H7 (cell line): ENCODE measurements around the gene PSME4. TPM values are rescaled to one million over a fixed set of nuclear protein-coding genes. Genes with fewer than 3 reads are reported as not detected.
"Not testable (repeated sequence)": the region's sequence is repeated elsewhere in the genome, so short reads cannot be mapped to it uniquely, and the experiment has no call there.

Experiments
- DNase-seq: peaks from one replicate; pipeline ENCODE4 v3.0.0; 2012
- H3K27me3 ChIP-seq: 2 replicates; pipeline ENCODE4 v1.6.0; 2011; ENCODE audit warnings: mild to moderate bottlenecking, low read length; ENCODE audit not compliant: control insufficient read depth, insufficient read depth
- H3K36me3 ChIP-seq: replicated peaks from 2 replicates; pipeline ENCODE4 v1.5.1; 2011; ENCODE audit warnings: low read length; ENCODE audit not compliant: control insufficient read depth, insufficient read depth
- H3K4me3 ChIP-seq: 2 replicates; pipeline ENCODE4 v1.5.1; 2011; ENCODE audit warnings: low read depth, mild to moderate bottlenecking, control low read depth, low read length, moderate library complexity; ENCODE audit not compliant: insufficient read depth
- total RNA-seq: library from RNA; depleted of rRNA; stranded (reverse); fragments of >200 nt; shearing (Covaris generic); gene quantifications from 2 replicates; pipeline ENCODE4 v1.2.3, GENCODE V29; 2014

PSME4 gene
- total RNA-seq, 1 experiment from 2014 or later = 57.9 TPM

GRCh38 chr2:53989210-53989862 lies 18.5 kb upstream of the PSME4 start:
- Histone ChIP-seq H3K36me3 (no peaks in the 10 kb centered on the region), H3K4me3 (no peak overlapping the region), H3K27me3 (no peaks in the 10 kb centered on the region)
- DNase-seq = no peak

DNA sequence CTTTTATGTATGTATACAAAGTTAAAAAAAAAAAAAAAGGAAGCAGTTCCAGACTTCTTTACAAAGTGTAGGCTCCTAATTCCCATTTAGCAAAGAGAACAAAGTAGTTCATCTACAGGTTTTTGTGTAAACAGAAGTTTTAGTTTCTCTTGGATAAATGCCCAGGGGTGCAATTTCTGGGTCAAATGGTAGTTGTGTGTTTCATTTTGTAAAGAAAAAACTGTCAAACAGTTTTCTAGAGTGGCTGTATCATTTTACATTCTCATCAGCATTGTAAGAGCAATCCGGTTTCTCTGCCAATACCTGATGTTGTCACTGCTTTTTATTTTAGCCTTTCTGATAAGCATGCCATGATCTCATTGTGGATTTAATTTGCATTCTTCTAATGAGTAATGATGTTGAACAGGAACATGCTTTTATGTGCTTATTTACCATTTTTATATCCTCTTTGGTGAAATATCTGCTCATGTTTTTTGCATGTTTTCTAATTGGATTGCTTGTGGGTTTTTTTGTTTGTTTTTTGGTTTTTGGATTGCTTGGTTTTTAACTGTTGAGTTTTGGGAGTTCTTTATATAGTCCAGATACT lies 16.6 kb upstream of the PSME4 start:
- H3K36me3 ChIP-seq = no peaks in the 10 kb centered on the region
- DNase-seq = no peak
- H3K27me3 ChIP-seq = no peaks in the 10 kb centered on the region
- H3K4me3 ChIP-seq = no peak overlapping the region

DNA sequence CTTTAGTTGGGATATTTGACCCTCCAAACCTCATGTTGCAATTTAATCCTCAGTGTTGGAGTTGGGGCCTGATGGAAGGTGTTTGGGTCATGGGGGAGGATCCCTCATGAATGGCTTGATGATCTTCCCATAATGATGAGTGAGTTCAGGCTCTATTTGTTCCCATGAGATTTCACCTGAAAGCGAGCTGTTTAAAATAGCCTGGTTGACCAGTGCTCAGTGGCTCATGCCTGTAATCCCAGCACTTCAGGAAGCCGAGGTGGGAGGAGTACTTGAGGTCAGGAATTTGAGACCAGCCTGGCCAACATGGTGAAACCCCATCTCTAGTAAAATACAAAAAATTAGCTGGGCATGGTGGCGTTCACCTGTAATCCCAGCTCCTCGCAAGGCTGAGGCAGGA lies 14.9 kb upstream of the PSME4 start:
- Histone ChIP-seq H3K4me3 (no peak overlapping the region), H3K27me3 (no peaks in the 10 kb centered on the region), H3K36me3 (no peaks in the 10 kb centered on the region)
- DNase-seq = no peak

- H3K4me3 ChIP-seq = peak overlapping the region; percentile 92
- no peaks in the 10 kb centered on the region for H3K27me3 ChIP-seq
- DNase-seq = peak; percentile 63
- H3K36me3 ChIP-seq = peaks cover 2% of the 10 kb centered on the region; the same call in 1 of the 2 replicates
Measured at GRCh38 chr2:53969968-53970723, 647 bp downstream of the PSME4 start.

GRCh38 chr2:53969285-53969967 lies 1.4 kb downstream of the PSME4 start:
- DNase-seq = no peak
- H3K4me3 ChIP-seq = peak overlapping the region; percentile 92

DNA sequence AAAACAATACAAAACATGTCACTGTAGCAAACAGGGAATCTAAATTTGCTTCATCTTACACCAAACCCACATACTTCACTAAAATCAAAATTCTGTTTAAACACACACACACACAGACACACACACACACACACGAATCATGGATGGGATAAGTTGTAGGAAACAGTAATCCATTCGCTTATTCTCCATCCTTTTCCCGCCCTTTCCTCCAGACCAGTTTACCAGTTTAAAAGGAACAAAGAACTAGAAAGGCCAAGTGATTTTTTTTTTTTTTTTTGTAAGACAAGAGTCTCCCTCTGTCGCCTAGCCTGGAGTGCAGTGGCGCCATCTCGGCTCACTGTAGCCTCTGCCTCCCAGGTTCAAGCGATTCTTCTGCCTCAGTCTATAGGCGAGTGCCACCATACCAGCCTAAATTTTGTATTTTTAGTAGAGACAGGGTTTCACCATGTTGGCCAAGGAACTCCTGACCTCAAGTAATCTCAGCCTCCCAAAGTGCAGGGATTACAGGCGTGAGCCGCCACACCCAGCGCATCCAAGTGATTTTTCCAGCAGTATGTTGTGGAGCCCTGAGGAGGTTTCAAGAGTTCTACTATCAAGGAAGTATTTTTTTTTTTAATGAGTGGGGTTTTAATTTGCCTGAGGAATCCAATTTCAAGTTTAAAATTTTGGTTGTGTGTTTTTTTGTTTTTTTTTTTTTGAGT lies 5.7 kb downstream of the PSME4 start:
- no peaks in the 10 kb centered on the region for H3K27me3 ChIP-seq
- no peaks in the 10 kb centered on the region for H3K36me3 ChIP-seq
- no peak overlapping the region for H3K4me3 ChIP-seq
- DNase-seq = no peak

More at GRCh38 chr2:53969285-53969967, 1.4 kb downstream of the PSME4 start:
- no peaks in the 10 kb centered on the region for H3K27me3 ChIP-seq
- H3K36me3 ChIP-seq = no peaks in the 10 kb centered on the region

GRCh38 chr2:53964257-53964952 lies 6.4 kb downstream of the PSME4 start:
- H3K27me3 ChIP-seq = no peaks in the 10 kb centered on the region
- no peaks in the 10 kb centered on the region for H3K36me3 ChIP-seq
- H3K4me3 ChIP-seq = no peak overlapping the region
- no peak for DNase-seq

GRCh38 chr2:53961478-53962216 lies 9.1 kb downstream of the PSME4 start:
- H3K36me3 ChIP-seq, DNase-seq, H3K4me3 ChIP-seq, H3K27me3 ChIP-seq: not testable (repeated sequence)

GRCh38 chr2:53960476-53960875 lies 10.3 kb downstream of the PSME4 start:
- Histone ChIP-seq H3K36me3 (no peaks in the 10 kb centered on the region), H3K4me3 (no peak overlapping the region), H3K27me3 (no peaks in the 10 kb centered on the region)
- DNase-seq = no peak

DNA sequence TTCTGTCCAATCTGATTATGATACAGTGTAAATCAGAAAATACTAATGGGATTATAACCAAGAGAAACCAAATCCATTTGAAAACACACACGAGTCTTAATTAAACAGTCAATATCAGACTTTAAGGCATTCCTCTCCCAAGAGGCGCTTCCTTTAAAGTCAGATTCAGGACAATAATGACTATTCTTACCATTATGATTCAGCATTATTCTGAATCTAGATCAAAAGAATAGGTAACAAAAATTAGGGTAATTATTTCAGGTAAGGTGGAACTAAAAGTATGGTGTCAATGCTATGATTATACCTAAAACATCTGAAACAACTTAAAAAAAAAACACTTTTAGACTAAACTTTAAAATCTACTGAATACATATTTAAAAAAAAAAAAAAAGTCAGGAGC lies 12.3 kb downstream of the PSME4 start:
- Histone ChIP-seq H3K27me3 (no peaks in the 10 kb centered on the region), H3K4me3 (no peak overlapping the region), H3K36me3 (no peaks in the 10 kb centered on the region)
- DNase-seq = no peak

GRCh38 chr2:53952519-53952918 lies 18.3 kb downstream of the PSME4 start:
- peak; percentile 22 for DNase-seq
- Histone ChIP-seq H3K36me3 (peaks cover 1% of the 10 kb centered on the region; the same call in 1 of the 2 replicates), H3K4me3 (no peak overlapping the region), H3K27me3 (no peaks in the 10 kb centered on the region)

DNA sequence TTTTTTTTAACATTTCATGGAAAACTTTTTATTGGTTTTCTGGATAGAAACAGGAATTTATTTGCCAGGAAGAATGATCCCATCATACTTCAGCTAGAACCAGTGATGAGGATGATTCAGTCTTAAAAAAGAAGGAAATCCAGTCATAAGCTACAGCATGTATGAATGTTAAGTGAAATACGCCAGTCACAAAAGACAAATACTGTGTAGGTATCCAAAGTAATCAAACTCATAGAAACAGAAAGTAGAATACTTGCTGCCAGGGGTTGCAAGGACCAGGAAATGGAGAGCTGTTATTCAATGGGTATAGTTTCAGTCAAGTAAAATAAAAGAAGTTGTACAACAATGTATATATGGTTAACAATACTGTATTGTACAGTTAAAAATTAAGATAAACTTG lies 21.3 kb downstream of the PSME4 start:
- no peak for DNase-seq
- peaks cover 7% of the 10 kb centered on the region for H3K36me3 ChIP-seq
- H3K27me3 ChIP-seq = no peaks in the 10 kb centered on the region
- H3K4me3 ChIP-seq = no peak overlapping the region

GRCh38 chr2:53945538-53945937 lies 25.3 kb downstream of the PSME4 start:
- Histone ChIP-seq H3K36me3 (peaks cover 7% of the 10 kb centered on the region), H3K27me3 (no peaks in the 10 kb centered on the region), H3K4me3 (no peak overlapping the region)
- DNase-seq = no peak
